Glutamatergic neuron (in vitro differentiated cells): Measurements from ENCODE around the gene SIM1. TPM values are rescaled to one million over a fixed set of nuclear protein-coding genes. Genes with fewer than 3 reads are reported as not detected.

Experiments
- DNase-seq: peaks from one replicate; pipeline ENCODE4 v3.0.0; 2022
- H3K27ac Mint-ChIP-seq: one replicate; pipeline ENCODE4 v1.8.0; 2020; ENCODE audit warnings: mild to moderate bottlenecking, mixed read lengths, inconsistent platforms; ENCODE audit not compliant: unreplicated experiment
- H3K27me3 Mint-ChIP-seq: one replicate; pipeline ENCODE4 v1.8.0; 2020; ENCODE audit warnings: mild to moderate bottlenecking, moderate library complexity, mixed read lengths, inconsistent platforms; ENCODE audit not compliant: unreplicated experiment
- H3K36me3 Mint-ChIP-seq: one replicate; pipeline ENCODE4 v1.8.0; 2020; ENCODE audit warnings: mild to moderate bottlenecking, mixed read lengths, inconsistent platforms; ENCODE audit not compliant: unreplicated experiment
- H3K4me1 Mint-ChIP-seq: one replicate; pipeline ENCODE4 v1.8.0; 2020; ENCODE audit warnings: mild to moderate bottlenecking, low read depth, mixed read lengths, inconsistent platforms; ENCODE audit not compliant: unreplicated experiment
- H3K4me3 Mint-ChIP-seq: one replicate; pipeline ENCODE4 v1.8.0; 2020; ENCODE audit warnings: mild to moderate bottlenecking, mixed read lengths, inconsistent platforms; ENCODE audit not compliant: unreplicated experiment
- H3K9me3 Mint-ChIP-seq: one replicate; pipeline ENCODE4 v1.8.0; 2020; ENCODE audit warnings: mild to moderate bottlenecking, moderate library complexity, mixed read lengths, inconsistent platforms; ENCODE audit not compliant: unreplicated experiment
- total RNA-seq: library from RNA; stranded (reverse); fragmentation: NEBNext Ultra II Directional; extraction: Animal tissue kit (Norgen Biotek cat#: 25700); gene quantifications from one replicate; pipeline ENCODE4 v1.2.1, GENCODE V29; 2021; ENCODE audit not compliant: unreplicated experiment
- TF ChIP-seq, protein P1 (sequence below): fragments of 200-600 bp; sonication (generic); IDR thresholded peaks from one replicate; pipeline ENCODE4 v1.5.0; 2021; ENCODE audit not compliant: partially characterized antibody, unreplicated experiment

The SIM1 gene
- total RNA-seq, 1 donor from 2014 or later, result 49.8 TPM

DNA sequence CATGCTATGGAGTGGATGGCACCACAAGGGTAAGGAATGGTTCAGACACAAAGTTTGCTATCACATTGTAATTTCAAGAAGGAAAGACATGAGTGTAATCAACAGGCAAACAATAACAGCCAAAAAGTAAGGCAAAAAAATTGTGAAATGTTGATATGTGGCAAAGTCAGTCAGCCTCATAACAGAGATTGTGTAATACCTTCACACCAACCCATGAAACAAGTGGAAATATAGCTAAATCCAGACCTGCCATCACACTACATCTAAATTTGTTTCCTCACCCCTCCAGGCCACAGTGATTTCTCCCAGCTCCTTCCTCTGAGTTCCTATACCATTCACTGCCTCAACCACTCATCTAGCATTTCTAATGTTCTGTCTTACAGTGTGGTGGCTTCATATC lies 37.3 kb downstream of the SIM1 start:
- TF ChIP-seq, protein P1, sequence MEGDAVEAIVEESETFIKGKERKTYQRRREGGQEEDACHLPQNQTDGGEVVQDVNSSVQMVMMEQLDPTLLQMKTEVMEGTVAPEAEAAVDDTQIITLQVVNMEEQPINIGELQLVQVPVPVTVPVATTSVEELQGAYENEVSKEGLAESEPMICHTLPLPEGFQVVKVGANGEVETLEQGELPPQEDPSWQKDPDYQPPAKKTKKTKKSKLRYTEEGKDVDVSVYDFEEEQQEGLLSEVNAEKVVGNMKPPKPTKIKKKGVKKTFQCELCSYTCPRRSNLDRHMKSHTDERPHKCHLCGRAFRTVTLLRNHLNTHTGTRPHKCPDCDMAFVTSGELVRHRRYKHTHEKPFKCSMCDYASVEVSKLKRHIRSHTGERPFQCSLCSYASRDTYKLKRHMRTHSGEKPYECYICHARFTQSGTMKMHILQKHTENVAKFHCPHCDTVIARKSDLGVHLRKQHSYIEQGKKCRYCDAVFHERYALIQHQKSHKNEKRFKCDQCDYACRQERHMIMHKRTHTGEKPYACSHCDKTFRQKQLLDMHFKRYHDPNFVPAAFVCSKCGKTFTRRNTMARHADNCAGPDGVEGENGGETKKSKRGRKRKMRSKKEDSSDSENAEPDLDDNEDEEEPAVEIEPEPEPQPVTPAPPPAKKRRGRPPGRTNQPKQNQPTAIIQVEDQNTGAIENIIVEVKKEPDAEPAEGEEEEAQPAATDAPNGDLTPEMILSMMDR, result no peak
- no peak for DNase-seq
- H3K27ac Mint-ChIP-seq, result no peak overlapping the region
- no peak overlapping the region for H3K4me3 Mint-ChIP-seq
- peaks cover 6% of the 10 kb centered on the region for H3K4me1 Mint-ChIP-seq
- H3K27me3 Mint-ChIP-seq, result peaks cover 1% of the 10 kb centered on the region
- peaks cover under 1% of the 10 kb centered on the region for H3K9me3 Mint-ChIP-seq
- peaks cover under 1% of the 10 kb centered on the region for H3K36me3 Mint-ChIP-seq

DNA sequence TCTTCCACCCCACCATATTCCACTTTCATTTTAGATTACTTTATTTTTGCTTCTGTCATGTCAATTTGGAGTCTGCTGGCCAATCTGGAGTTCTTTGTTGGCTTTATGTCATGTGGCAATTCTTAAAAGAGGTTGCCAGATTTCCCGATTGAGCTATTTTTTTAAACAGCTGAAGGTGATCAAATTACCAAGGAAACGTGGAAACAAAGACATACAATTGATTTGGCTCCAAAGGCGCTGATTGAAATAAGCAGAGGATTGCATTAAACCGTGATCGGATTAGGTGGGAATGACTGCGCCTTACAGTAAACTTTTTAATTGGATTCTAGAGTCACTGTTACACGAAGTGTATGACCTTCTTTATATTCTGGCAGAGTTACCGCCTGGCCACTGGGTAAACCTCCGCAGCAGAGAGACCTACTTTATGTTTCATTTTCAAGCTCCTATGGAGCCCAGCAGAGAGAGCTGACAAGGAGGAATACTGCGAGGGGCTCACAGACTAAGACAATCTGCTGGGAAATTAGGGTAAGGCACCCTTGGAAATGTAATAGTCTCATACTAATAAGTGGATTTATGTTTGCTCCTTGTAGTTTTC lies 37.9 kb downstream of the SIM1 start:
- Mint-ChIP-seq H3K36me3 (no peaks in the 10 kb centered on the region), H3K27ac (no peak overlapping the region), H3K4me1 (peaks cover 6% of the 10 kb centered on the region), H3K27me3 (peaks cover 1% of the 10 kb centered on the region), H3K4me3 (no peak overlapping the region), H3K9me3 (no peaks in the 10 kb centered on the region)
- DNase-seq, result no peak
- TF ChIP-seq, protein P1, result no peak

DNA sequence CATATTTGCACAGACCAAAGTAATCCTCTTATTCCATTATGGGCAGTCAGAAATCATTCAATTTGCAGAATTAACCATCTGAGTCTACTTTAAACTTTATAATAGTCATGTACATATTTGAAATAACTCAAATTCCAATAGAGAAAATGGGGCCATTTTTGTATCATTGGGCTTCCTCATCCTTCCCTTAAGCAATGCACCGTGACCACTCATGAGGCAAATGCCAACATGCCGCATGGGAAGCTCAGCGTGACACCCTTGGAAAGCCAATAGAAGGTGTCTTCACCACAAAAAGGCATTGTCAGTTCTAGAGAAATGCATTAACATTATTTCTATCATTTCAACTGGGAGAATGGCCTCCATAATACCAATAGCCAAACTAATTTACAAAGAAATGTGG lies 38.5 kb downstream of the SIM1 start:
- no peak for DNase-seq
- Mint-ChIP-seq H3K9me3 (no peaks in the 10 kb centered on the region), H3K36me3 (no peaks in the 10 kb centered on the region), H3K27ac (no peak overlapping the region), H3K27me3 (peaks cover 1% of the 10 kb centered on the region), H3K4me3 (no peak overlapping the region), H3K4me1 (peaks cover 6% of the 10 kb centered on the region)
- TF ChIP-seq, protein P1, result no peak

DNA sequence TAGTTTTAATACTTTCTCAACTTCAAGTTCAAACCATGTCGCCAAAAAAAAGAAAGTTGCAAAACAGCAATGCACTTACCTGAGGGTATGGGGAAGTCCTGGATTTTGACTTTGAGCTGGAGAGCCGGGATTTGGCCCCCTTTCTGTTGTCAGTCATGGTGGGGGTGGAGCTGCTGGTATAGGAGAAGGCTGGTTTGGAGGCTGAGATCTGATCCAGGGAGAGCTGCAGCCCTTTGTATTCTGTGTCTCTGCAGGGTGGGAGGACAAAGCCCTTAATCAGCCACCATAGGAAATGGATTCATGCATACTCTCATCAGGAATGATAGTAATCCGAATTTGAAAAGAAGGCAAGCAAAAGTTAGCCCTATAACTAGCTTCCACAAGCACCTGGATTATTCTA lies 44.0 kb downstream of the SIM1 start:
- H3K4me3 Mint-ChIP-seq, result no peak overlapping the region
- peaks cover 3% of the 10 kb centered on the region for H3K9me3 Mint-ChIP-seq

DNA sequence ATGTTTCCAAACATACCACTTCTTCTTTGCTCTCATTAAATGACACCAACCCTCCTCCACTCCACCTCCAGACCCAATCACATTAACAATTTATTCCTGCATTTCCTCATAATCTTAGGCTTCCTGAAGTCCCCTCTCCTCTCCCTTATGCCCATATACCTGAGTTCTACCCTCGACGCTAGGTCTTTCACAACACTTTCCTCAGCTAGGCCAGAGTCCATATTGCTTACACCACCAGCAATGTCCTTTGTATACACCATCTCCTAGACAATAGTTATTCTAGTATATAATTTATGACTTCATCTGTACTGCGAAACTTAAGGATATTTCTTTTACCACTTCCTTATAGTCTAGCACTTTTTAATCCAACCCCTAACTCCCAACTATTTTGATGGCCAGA lies 47.7 kb downstream of the SIM1 start:
- H3K27ac Mint-ChIP-seq, result peak overlapping the region; percentile 0
- H3K4me1 Mint-ChIP-seq, result peaks cover 12% of the 10 kb centered on the region
- H3K4me3 Mint-ChIP-seq, result no peak overlapping the region
- DNase-seq, result no peak
- H3K27me3 Mint-ChIP-seq, result peaks cover 3% of the 10 kb centered on the region
- H3K36me3 Mint-ChIP-seq, result peaks cover 5% of the 10 kb centered on the region
- peaks cover 3% of the 10 kb centered on the region for H3K9me3 Mint-ChIP-seq
- TF ChIP-seq, protein P1, result no peak

More for the DNA sequence above, 44.0 kb downstream of the SIM1 start:
- Mint-ChIP-seq H3K27ac (no peak overlapping the region), H3K36me3 (no peaks in the 10 kb centered on the region), H3K4me1 (peaks cover 9% of the 10 kb centered on the region), H3K27me3 (peaks cover 4% of the 10 kb centered on the region)
- TF ChIP-seq, protein P1, result no peak
- DNase-seq, result no peak
